ENCODE results near the gene NBEAL2. TPM values are rescaled to one million over a fixed set of nuclear protein-coding genes. Genes with fewer than 3 reads are reported as not detected.
"Not testable (repeated sequence)": the region's sequence is repeated elsewhere in the genome, so short reads cannot be mapped to it uniquely, and the experiment has no call there.

NBEAL2 gene
- total RNA-seq, 1 experiment from 2014 or later = 16.3 TPM

DNA sequence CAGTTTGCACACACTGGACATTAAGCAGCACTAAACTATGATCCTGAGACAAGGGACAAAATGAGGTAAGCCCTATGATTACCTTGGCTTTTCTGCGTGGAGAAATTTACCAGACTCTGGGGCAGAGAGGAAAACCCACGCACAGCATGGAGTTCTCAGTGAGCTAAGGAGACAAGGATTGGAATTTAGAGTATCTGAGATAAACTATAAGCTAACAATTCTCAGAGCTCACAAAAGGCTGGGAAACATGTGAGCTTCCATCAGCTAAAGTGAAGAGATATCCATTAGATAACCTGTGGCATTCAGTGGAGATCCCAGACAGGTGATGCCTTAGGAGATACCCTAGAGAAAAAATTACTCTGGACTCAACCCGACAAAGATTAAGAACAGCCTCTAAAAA lies 48.7 kb downstream of the NBEAL2 start:
- DNase-seq (ENCODE audit: extremely low read depth, low read depth) = no peak

DNA sequence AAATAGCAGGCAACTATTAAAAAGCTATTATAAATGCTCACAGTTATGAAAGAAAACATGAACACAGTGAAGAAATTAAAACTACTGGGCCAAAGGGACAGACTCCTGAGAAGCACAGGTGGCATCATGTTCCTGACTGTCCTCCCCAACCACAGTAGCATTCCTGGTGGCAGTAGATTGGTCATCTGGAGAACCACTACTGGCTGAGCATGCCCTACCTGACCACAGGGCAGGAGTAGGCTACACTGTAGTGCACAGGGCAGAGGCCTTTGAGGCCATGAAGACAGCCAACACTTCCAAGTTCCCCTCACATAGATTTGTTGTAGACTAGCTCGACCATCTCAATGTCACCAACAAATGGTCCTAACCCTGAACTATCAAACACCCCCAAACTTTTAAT lies 49.2 kb downstream of the NBEAL2 start:
- no peak for DNase-seq (ENCODE audit: extremely low read depth, low read depth)

DNA sequence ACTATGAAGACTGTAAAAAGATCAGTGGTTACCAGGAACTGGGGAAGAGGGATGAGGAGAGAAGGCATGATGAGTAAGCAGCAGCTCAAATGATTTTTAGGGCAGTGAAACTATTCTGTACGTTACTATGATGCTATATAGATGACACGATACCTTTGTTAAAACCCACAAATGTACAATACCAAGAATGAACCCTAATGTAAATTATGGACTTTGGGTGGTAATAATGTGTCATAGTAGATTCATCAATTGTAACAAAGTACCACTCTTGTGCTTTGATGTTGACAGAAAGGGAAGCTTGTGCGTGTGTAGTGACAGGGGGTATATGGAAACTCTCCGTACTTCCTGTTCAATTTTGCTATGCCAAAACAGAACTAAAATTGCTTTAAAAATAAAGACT lies 51.6 kb downstream of the NBEAL2 start:
- DNase-seq (ENCODE audit: extremely low read depth, low read depth) = not testable (repeated sequence)

DNA sequence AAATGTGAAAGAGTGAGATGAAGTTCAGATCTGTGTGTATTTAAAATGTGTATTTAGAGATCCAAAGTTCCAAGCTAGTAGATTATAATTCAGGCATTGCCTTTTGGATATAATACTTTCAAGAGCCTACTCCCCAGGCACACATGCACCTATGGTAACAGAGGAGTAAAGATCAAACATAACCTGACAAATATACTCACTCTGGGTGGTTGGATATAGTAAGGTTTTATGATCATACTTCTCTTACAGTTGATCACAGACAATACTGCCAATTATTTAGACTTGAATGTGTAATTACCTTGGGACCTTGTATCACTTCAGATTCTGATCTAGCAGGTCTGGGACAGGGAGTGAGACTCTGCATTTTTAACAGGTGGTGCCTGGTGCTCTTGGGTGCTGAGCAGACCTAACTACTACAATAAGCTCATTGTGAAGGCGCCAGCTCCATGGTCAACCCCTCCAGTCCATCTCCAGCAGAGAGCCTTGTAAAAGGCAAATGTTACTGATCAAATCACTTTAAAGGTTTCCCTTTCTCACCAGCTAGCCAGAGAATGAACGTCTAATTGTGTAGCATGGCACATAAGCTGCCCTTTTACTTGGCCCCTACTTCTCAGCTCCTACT lies 55.5 kb downstream of the NBEAL2 start:
- DNase-seq (ENCODE audit: extremely low read depth, low read depth) = no peak

DNA sequence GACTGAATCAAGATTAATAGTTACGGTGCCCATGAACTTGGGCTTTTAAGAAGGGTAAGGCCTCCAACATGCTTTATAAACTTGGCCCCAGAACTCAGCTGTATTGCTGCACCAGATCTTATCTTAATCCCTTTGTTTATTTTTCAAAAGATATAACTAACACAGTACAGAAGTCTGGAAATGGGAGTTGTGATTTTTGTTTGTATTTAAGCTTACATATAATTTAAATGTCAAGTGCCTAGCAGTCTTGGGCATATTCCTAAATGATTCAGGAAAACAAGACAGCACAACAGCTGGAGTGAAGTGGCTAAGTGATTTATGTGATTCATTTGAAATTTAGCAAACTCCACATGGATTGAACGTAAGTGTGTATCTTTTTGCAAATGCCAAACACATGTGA lies 56.2 kb downstream of the NBEAL2 start:
- DNase-seq (ENCODE audit: extremely low read depth, low read depth) = no peak

DNA sequence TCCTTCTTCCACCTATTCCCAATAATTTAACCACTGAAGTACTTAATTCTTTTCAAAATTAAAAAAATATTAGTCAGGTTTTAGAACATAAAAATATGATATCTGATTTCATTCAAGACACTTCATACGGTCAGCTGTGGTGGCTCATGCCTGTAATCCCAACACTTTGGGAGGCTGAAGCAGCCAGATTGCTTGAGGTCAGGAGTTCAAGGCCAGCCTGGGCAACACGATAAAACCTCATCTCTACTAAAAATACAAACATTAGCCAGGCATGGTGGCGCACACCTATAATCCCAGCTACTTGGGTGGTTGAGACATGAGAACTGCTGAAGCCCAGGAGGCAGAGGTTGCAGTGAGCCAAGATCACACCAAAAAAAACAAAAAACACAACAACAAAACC lies 56.7 kb downstream of the NBEAL2 start:
- DNase-seq (ENCODE audit: extremely low read depth, low read depth) = no peak

DNA sequence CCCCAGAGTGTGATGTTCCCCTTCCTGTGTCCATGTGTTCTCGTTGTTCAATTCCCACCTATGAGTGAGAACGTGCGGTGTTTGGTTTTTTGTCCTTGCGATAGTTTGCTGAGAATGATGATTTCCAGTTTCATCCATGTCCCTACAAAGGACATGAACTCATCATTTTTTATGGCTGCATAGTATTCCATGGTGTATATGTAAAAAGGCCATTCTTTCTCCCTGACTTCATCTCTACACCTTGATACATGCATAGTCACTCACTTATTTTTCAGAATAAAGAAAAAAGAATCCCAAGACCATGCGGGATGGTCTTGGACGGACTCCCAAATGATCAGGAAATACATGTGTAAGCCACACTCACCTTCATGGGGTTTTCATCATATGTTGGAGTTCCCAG lies 57.8 kb downstream of the NBEAL2 start:
- DNase-seq (ENCODE audit: extremely low read depth, low read depth) = not testable (repeated sequence)

DNA sequence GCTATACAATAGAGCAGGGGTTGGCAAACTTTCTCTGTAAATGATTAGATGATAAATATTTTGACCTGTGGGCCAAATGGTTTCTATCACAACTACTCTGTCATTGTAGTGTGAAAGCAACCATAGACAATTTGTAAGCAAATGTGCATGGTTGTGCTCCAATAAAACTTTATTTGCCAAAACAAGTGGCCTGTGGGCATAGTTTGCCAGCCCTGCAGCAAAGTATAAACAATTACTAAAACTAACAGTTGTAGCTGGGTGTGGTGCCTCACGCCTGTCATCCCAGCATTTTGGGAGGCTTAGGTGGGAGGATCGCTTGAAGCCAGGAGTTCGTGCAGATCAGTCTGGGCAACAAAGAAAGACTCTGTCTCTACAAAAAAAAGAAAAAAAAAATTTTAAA lies 61.6 kb downstream of the NBEAL2 start:
- no peak for DNase-seq (ENCODE audit: extremely low read depth, low read depth)

DNA sequence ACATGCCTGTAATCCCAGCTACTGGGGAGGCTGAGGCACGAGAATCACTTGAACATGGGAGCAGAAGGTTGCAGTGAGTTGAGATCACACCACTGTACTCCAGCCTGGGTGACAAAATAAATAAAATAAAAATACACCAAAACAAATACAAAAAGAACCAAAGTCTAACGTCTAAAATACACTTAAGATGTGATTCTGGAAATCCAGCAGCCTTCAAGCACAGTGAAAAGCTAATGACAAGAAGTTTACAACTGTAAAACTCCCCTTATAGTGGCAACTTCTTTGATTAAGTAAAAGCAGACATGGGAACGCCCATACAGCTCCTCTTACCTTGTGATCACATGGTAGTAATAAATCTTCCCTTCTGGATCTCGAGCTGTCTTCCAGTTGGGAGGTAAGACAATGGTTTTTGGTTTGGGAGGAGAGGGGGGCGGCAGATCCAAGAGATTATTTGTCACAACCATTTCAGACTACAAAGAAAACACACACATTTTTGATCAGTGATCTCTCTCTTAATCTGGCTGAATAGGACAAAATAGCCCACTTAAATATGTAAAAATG lies 62.8 kb downstream of the NBEAL2 start:
- DNase-seq (ENCODE audit: extremely low read depth, low read depth) = no peak

DNA sequence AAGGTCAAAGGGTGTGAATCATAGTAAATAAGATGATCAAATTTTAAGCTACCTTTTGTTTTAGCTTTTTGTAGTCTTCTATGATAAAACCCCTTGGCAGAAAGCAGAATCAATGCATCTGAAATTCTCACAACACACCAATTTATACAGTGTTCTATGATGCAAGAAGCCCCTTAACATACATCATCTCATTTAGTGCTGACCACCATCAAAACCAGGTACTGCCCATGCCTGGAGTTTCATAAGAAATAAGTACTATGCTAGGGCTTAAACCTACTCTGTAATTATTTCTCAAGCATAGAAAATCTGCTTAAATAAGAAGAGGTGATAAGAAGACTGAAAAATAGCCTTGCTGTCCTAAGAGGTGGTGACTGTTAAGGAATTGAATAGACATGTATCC lies 67.6 kb downstream of the NBEAL2 start:
- DNase-seq (ENCODE audit: extremely low read depth, low read depth) = peak; percentile 2

DNA sequence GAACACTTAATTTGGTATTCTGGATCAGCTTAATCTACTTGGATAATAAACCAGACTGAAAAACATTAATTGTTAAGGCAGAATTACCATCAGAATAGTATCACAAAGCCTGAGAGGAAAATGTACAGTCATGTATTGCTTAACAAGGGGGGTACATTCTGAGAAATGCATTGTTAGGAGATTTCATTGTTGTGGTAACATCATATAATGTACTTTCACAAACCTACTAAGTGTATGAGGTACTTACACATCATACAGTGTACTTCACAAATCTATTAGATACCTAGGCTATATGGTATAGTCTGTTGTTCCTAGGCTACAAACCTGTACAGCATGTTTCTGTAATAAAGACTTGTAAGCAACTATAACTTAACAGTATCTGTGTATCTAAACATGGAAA lies 68.2 kb downstream of the NBEAL2 start:
- DNase-seq (ENCODE audit: extremely low read depth, low read depth) = no peak

DNA sequence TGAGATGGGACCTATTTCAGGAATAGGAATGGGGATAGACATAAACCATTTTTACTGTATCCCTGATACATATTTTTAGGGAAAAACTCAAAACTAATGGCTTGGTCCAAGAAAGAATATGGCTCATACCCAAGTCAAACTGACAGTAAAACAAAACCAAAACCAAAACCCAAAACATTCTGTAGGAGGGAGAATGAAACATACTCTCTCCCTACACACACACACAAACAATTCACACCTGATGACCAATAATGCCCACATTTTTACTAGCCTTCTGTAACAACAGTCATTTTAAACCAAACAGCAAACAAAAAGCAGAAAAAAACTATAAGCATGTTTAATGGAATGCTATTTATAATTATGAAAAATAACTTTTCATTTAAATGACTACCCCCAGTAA lies 74.9 kb downstream of the NBEAL2 start:
- DNase-seq (ENCODE audit: extremely low read depth, low read depth) = no peak

DNA sequence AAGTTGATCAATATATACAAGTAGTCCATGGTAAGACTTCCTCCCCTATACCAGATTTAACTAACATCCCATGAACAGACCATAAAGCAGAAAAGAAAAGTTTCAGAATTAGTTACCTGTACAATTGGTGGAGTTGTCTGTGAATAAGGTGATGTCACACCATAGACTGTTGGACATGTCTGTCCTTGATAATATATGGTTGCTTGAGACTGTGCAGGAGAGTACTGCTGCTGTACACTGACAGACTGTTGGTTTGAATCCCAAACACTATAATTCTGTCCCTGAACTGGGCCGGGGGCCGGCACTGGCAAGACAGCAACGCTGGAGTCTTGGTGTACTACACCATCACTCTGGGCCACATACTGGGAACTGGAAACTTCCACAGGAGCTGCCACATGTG lies 77.2 kb downstream of the NBEAL2 start:
- DNase-seq (ENCODE audit: extremely low read depth, low read depth) = no peak

DNA sequence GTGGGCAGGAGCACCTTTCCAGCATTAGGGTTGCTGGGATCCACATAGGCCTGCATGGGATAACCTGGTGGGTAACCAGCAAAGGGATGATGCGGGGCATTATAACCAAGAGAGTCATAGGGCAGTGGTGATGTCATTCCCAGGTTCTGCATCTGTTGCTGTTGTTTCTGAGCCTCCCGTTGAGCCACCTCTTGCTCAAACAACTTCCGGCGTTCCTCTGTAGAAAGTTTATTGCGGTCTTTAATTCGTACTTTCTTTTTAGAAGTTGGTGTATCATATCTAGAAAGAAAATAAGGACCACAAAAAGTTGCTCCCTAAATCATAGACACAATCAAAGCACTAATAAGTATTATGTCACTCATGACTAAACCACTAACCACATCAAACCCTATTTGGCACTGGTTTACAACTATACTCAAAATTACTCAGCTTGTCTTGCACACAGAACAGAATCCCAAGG lies 77.8 kb downstream of the NBEAL2 start:
- no peak for DNase-seq (ENCODE audit: extremely low read depth, low read depth)

Small RNA genes within 50 kb of the gene (small RNA-seq; reads per million reads assigned to genes)
- 0 reads per million in 2 experiments for gene MRPL57P3

Other genes with a start within 250 kb of the NBEAL2 start
- gene MYL3, start 116.2 kb upstream of the NBEAL2 start, total RNA-seq (2014; rRNA removed; shearing (Covaris generic)) = not detected in 2 replicates
- 0.20 and 0.30 TPM in 2 replicates for gene PTH1R, start 101.9 kb upstream of the NBEAL2 start, total RNA-seq (2014; rRNA removed; shearing (Covaris generic))
- 33.1 and 40.5 TPM in 2 replicates for gene CCDC12, start 2.9 kb upstream of the NBEAL2 start, total RNA-seq (2014; rRNA removed; shearing (Covaris generic))
- 14.1 and 17.6 TPM in 2 replicates for gene SETD2, start 184.4 kb downstream of the NBEAL2 start, total RNA-seq (2014; rRNA removed; shearing (Covaris generic))

All from NCI-H460 (cell line).